IMR-90 (cell line): ENCODE results near the gene ADAMTS3. TPM values are rescaled to one million over a fixed set of nuclear protein-coding genes. Genes with fewer than 3 reads are reported as not detected.

Experiments
- ATAC-seq: fragments of 200-7000 bp; cut with Tn5 transposase; 2 replicates; pipeline ENCODE4 v1.9.1; 2020; ENCODE audit warnings: low read depth, mild to moderate bottlenecking, moderate library complexity
- BruUV-seq: library from RNA; stranded (reverse); fragments of 400-500 nt; replicated peaks from 2 replicates; lab custom pipeline; 2021; lab: Mats Ljungman, UMichigan
- CTCF ChIA-PET: fragments of 300-600 bp; formaldehyde crosslinking; extraction: SDS; loops from one replicate; lab custom pipeline; 2021; ENCODE audit warnings: antibody characterized with exemption; lab: Yijun Ruan, JAX
- POLR2A ChIA-PET: fragments of 300-600 bp; sonication (Branson Sonifier 250); formaldehyde crosslinking; loops from one replicate; lab custom pipeline; 2022; ENCODE audit warnings: antibody characterized with exemption; ENCODE audit not compliant: unreplicated experiment; lab: Charles Lee
- DNase-seq: peaks from one replicate; pipeline ENCODE4 v3.0.0; 2013
- H2AFZ ChIP-seq: replicated peaks from 2 replicates; pipeline ENCODE3; 2013; ENCODE audit warnings: low read length, mild to moderate bottlenecking; ENCODE audit not compliant: poor library complexity
- H2AK5ac ChIP-seq: 2 replicates; pipeline ENCODE4 v1.6.1; 2013; ENCODE audit warnings: low read depth, low read length, inconsistent platforms
- H2AK9ac ChIP-seq: replicated peaks from 2 replicates; pipeline ENCODE3; 2013; ENCODE audit warnings: mild to moderate bottlenecking, low read depth, low read length, moderate library complexity; ENCODE audit not compliant: poor library complexity
- H2BK120ac ChIP-seq: 2 replicates; pipeline ENCODE4 v1.6.1; 2013; ENCODE audit warnings: low read depth, low read length, inconsistent platforms
- H2BK15ac ChIP-seq: 3 replicates; pipeline ENCODE4 v1.6.1; 2013; ENCODE audit warnings: low read depth, low read length, inconsistent platforms
- H2BK20ac ChIP-seq: 2 replicates; pipeline ENCODE4 v1.6.1; 2013; ENCODE audit warnings: low read depth, mild to moderate bottlenecking, inconsistent platforms, low read length, moderate library complexity
- H2BK5ac ChIP-seq: 2 replicates; pipeline ENCODE4 v1.6.1; 2013; ENCODE audit warnings: mild to moderate bottlenecking, low read depth, low read length, inconsistent platforms; ENCODE audit not compliant: poor library complexity, severe bottlenecking
- H3K14ac ChIP-seq: replicated peaks from 2 replicates; pipeline ENCODE4 v1.6.1; 2013; ENCODE audit warnings: low read depth, low read length, inconsistent platforms
- H3K18ac ChIP-seq: 2 replicates; pipeline ENCODE4 v1.6.1; 2013; ENCODE audit warnings: low read depth, low read length, control low read depth
- H3K23ac ChIP-seq: 2 replicates; pipeline ENCODE4 v1.6.1; 2013; ENCODE audit warnings: low read depth, low read length, inconsistent platforms
- H3K27ac ChIP-seq: 2 replicates; pipeline ENCODE4 v1.5.1; 2013; ENCODE audit warnings: mild to moderate bottlenecking, control low read depth, low read length; ENCODE audit not compliant: insufficient read depth
- H3K27me3 ChIP-seq: 2 replicates; pipeline ENCODE4 v1.6.1; 2013; ENCODE audit warnings: low read length; ENCODE audit not compliant: control insufficient read depth, insufficient read depth
- H3K36me3 ChIP-seq: 2 replicates; pipeline ENCODE4 v1.6.1; 2013; ENCODE audit warnings: low read length, mixed read lengths; ENCODE audit not compliant: control insufficient read depth, insufficient read depth
- H3K4ac ChIP-seq: 2 replicates; pipeline ENCODE4 v1.6.1; 2013; ENCODE audit warnings: low read depth, low read length, inconsistent platforms
- H3K4me1 ChIP-seq: 2 replicates; pipeline ENCODE4 v1.6.1; 2013; ENCODE audit warnings: low read length, mixed read lengths; ENCODE audit not compliant: control insufficient read depth, insufficient read depth
- H3K4me2 ChIP-seq: 2 replicates; pipeline ENCODE4 v1.6.1; 2013; ENCODE audit warnings: low read depth, mild to moderate bottlenecking, control low read depth, low read length, moderate library complexity
- H3K4me3 ChIP-seq: 2 replicates; pipeline ENCODE4 v1.5.1; 2013; ENCODE audit warnings: low read depth, mild to moderate bottlenecking, control low read depth, low read length, moderate library complexity; ENCODE audit not compliant: insufficient read depth
- H3K56ac ChIP-seq: 2 replicates; pipeline ENCODE4 v1.6.1; 2013; ENCODE audit warnings: low read length, inconsistent platforms; ENCODE audit not compliant: insufficient read depth; ENCODE audit errors: extremely low read depth
- H3K79me1 ChIP-seq, 2 experiments: 2 replicates each; pipeline ENCODE4 v1.6.1; 2013; ENCODE audit warnings: low read length in 2 of 2, inconsistent platforms in 1 of 2, low read depth in 1 of 2
- H3K9ac ChIP-seq: 2 replicates; pipeline ENCODE4 v1.6.1; 2013; ENCODE audit warnings: low read depth, low read length, control low read depth
- H3K9me1 ChIP-seq: 2 replicates; pipeline ENCODE4 v1.6.1; 2013; ENCODE audit warnings: low read length, inconsistent platforms; ENCODE audit not compliant: insufficient read depth
- H3K9me3 ChIP-seq: 2 replicates; pipeline ENCODE4 v1.6.1; 2013; ENCODE audit warnings: low read length; ENCODE audit not compliant: control insufficient read depth, insufficient read depth
- H4K20me1 ChIP-seq: 2 replicates; pipeline ENCODE4 v1.6.1; 2013; ENCODE audit warnings: low read length, inconsistent platforms; ENCODE audit not compliant: insufficient read depth
- H4K5ac ChIP-seq: 2 replicates; pipeline ENCODE4 v1.6.1; 2013; ENCODE audit warnings: mild to moderate bottlenecking, low read depth, low read length, control low read depth
- H4K8ac ChIP-seq, 2 experiments: 2 replicates each; pipeline ENCODE4 v1.6.1; 2013; ENCODE audit warnings: low read depth in 2 of 2, low read length in 2 of 2, control low read depth in 1 of 2, inconsistent platforms in 1 of 2
- H4K91ac ChIP-seq: 2 replicates; pipeline ENCODE4 v1.6.1; 2013; ENCODE audit warnings: low read depth, low read length, inconsistent platforms; ENCODE audit not compliant: insufficient read depth
- BHLHE40 ChIP-seq: fragments of 150-350 bp; IDR thresholded peaks from 2 replicates; pipeline ENCODE4 v1.6.1; 2016; ENCODE audit warnings: mild to moderate bottlenecking, low read depth, low read length
- CEBPB ChIP-seq: IDR thresholded peaks from 2 replicates; pipeline ENCODE4 v1.6.1; 2012; ENCODE audit warnings: low read depth, low read length, improper control_type of control experiment
- CHD1 ChIP-seq: IDR thresholded peaks from 2 replicates; pipeline ENCODE4 v1.6.1; 2012; ENCODE audit warnings: low read depth, low read length, improper control_type of control experiment
- FOS ChIP-seq: fragments of 150-350 bp; IDR thresholded peaks from 2 replicates; pipeline ENCODE4 v1.6.1; 2016; ENCODE audit warnings: low read depth, low read length
- MAFK ChIP-seq: IDR thresholded peaks from 2 replicates; pipeline ENCODE4 v1.6.1; 2012; ENCODE audit warnings: low read depth, low read length, improper control_type of control experiment
- MAZ ChIP-seq: IDR thresholded peaks from 2 replicates; pipeline ENCODE4 v1.6.1; 2012; ENCODE audit warnings: low read depth, mild to moderate bottlenecking, low read length, improper control_type of control experiment, moderate library complexity, borderline replicate concordance
- MXI1 ChIP-seq: IDR thresholded peaks from 2 replicates; pipeline ENCODE4 v1.6.1; 2012; ENCODE audit warnings: low read depth, mild to moderate bottlenecking, low read length, moderate library complexity, borderline replicate concordance
- NFE2L2 ChIP-seq: fragments of 150-350 bp; IDR thresholded peaks from 2 replicates; pipeline ENCODE4 v1.6.1; 2016; ENCODE audit warnings: low read depth, mild to moderate bottlenecking, low read length
- POLR2A ChIP-seq: IDR thresholded peaks from 2 replicates; pipeline ENCODE4 v1.6.1; 2012; ENCODE audit warnings: mild to moderate bottlenecking, low read depth, low read length
- RAD21 ChIP-seq: IDR thresholded peaks from 2 replicates; pipeline ENCODE4 v1.6.1; 2012; ENCODE audit warnings: low read length, improper control_type of control experiment
- RCOR1 ChIP-seq: IDR thresholded peaks from 2 replicates; pipeline ENCODE4 v1.6.1; 2012; ENCODE audit warnings: mild to moderate bottlenecking, low read length, improper control_type of control experiment; ENCODE audit not compliant: insufficient replicate concordance
- RFX5 ChIP-seq: IDR thresholded peaks from 2 replicates; pipeline ENCODE4 v1.8.0; 2012; ENCODE audit warnings: low read depth, mild to moderate bottlenecking, low read length, moderate library complexity
- SMC3 ChIP-seq: fragments of 150-350 bp; IDR thresholded peaks from 2 replicates; pipeline ENCODE4 v1.6.1; 2016; ENCODE audit warnings: low read depth, mild to moderate bottlenecking, antibody characterized with exemption, low read length, moderate library complexity
- WGBS, 2 experiments: methylation state at CpG; one replicate each; pipeline versions ENCODE4 v1.1.5 to v1.1.7; 2013; ENCODE audit warnings: missing lambda C conversion rate in 2 of 2; ENCODE audit not compliant: insufficient read length in 1 of 2; ENCODE audit errors: extremely low coverage in 2 of 2; 5-methylcytosine and 5-hydroxymethylcytosine counted together
- dilution Hi-C: fragments of 300-500 bp; cut with HindIII; formaldehyde crosslinking; loops from one replicate; pipeline ENCODE4 v1.14.3; 2018; ENCODE audit warnings: low sequenced_read_pairs; ENCODE audit not compliant: unreplicated experiment
- in situ Hi-C: fragments of 300-500 bp; cut with MboI; formaldehyde crosslinking; loops from 3 replicates; pipeline ENCODE4 v1.14.3; 2019; ENCODE audit warnings: low sequenced_read_pairs, inconsistent platforms, mixed read lengths
- intact Hi-C: fragments of 100-400 bp; cut with micrococcal nuclease; formaldehyde crosslinking; loops from 2 replicates; pipeline ENCODE4 v1.10.0; 2022
- polyA plus RNA-seq, 3 experiments: library from polyadenylated mRNA; depleted of rRNA; stranded (reverse); fragments of >200 nt; gene quantifications; 2 replicates each; pipeline ENCODE4 v1.2.3, GENCODE V29; 2012; ENCODE audit warnings: low replicate concordance in 1 of 3
- total RNA-seq: library from RNA; depleted of rRNA; stranded (reverse); fragments of >200 nt; gene quantifications from 2 replicates; pipeline ENCODE4 v1.2.3, GENCODE V29; 2012
- TF ChIP-seq, protein P1 (sequence below): fragments of 150-350 bp; IDR thresholded peaks from 2 replicates; pipeline ENCODE4 v1.6.1; 2017; ENCODE audit warnings: mild to moderate bottlenecking, antibody characterized with exemption, low read length, low read depth
- TF ChIP-seq, protein P2 (sequence below): fragments of 150-350 bp; IDR thresholded peaks from 2 replicates; pipeline ENCODE4 v1.6.1; 2016; ENCODE audit warnings: low read depth, mild to moderate bottlenecking, low read length, moderate library complexity, borderline replicate concordance
- TF ChIP-seq, protein P3 (sequence below): conservative IDR thresholded peaks from 2 replicates; pipeline ENCODE4 v1.5.1; 2012; ENCODE audit warnings: mild to moderate bottlenecking, low read depth, low read length, improper control_type of control experiment

ADAMTS3 gene
- total and polyA plus RNA-seq, 2 of the 4 experiments (the other 2 are of a cell fraction) = 0.68 to 2.9 TPM

DNA sequence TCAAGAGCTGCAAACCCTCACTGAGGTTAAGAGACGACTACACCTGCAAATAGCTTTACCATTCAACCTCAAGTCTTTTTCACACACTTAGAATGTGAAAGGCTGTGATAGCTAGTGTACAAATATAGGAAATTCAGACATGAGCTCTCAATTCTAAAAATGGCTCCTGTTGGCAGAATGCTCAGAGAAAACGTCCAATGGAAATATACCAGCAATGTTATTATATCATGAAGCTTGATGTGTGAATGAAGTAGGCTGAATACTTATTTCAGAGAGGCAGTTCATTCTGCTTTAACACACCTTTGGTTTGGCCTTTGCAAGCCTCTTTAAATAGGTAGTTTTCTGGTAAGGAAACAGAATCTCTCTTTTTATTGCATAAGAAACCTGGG is 227.6 kb downstream of the ADAMTS3 start:
- Histone ChIP-seq H3K4ac (no peak overlapping the region), H2BK15ac (no peak overlapping the region), H3K79me1 (no peaks in the 10 kb centered on the region), H3K14ac (no peak overlapping the region), H2BK20ac (no peak overlapping the region), H3K4me1 (no peaks in the 10 kb centered on the region), H3K9ac (no peak overlapping the region), H3K9me3 (no peaks in the 10 kb centered on the region), H2AK5ac (no peak overlapping the region), H2AK9ac (no peak overlapping the region), H2AFZ (no peak overlapping the region), H3K36me3 (no peaks in the 10 kb centered on the region), H3K56ac (no peak overlapping the region), H3K4me3 (no peak overlapping the region), H4K20me1 (no peaks in the 10 kb centered on the region), H3K27me3 (no peaks in the 10 kb centered on the region), H3K27ac (no peak overlapping the region), H4K91ac (no peak overlapping the region), H2BK120ac (no peak overlapping the region), H3K9me1 (no peaks in the 10 kb centered on the region), H3K4me2 (no peak overlapping the region), H3K23ac (no peak overlapping the region), H2BK5ac (no peak overlapping the region), H4K5ac (no peak overlapping the region), H3K18ac (no peak overlapping the region), H4K8ac (no peak overlapping the region)
- ChIA-PET CTCF (interaction anchor here (1.3 kb wide), 2 partner anchors 10 to 14 kb away, joined by 3 to 5 read pairs; no protein-coding TSS in a partner anchor), POLR2A (no interaction called here)
- dilution Hi-C loops = no loop called here
- no TSS peak for BruUV-seq
- ATAC-seq (no peak), DNase-seq (no peak)
- no CpG with 5 or more reads among the region's 2 CpGs for WGBS, 2 experiments
- intact Hi-C loops = no loop called here
- TF ChIP-seq, protein P1, sequence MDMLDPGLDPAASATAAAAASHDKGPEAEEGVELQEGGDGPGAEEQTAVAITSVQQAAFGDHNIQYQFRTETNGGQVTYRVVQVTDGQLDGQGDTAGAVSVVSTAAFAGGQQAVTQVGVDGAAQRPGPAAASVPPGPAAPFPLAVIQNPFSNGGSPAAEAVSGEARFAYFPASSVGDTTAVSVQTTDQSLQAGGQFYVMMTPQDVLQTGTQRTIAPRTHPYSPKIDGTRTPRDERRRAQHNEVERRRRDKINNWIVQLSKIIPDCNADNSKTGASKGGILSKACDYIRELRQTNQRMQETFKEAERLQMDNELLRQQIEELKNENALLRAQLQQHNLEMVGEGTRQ = no peak
- TF ChIP-seq MAZ (no peak), NFE2L2 (no peak), FOS (no peak), RAD21 (no peak), RCOR1 (no peak), MXI1 (no peak), CEBPB (no peak), CHD1 (no peak), POLR2A (no peak), MAFK (no peak), BHLHE40 (no peak), SMC3 (no peak), RFX5 (no peak)
- TF ChIP-seq, protein P2, sequence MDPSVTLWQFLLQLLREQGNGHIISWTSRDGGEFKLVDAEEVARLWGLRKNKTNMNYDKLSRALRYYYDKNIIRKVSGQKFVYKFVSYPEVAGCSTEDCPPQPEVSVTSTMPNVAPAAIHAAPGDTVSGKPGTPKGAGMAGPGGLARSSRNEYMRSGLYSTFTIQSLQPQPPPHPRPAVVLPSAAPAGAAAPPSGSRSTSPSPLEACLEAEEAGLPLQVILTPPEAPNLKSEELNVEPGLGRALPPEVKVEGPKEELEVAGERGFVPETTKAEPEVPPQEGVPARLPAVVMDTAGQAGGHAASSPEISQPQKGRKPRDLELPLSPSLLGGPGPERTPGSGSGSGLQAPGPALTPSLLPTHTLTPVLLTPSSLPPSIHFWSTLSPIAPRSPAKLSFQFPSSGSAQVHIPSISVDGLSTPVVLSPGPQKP = no peak
- TF ChIP-seq, protein P3, sequence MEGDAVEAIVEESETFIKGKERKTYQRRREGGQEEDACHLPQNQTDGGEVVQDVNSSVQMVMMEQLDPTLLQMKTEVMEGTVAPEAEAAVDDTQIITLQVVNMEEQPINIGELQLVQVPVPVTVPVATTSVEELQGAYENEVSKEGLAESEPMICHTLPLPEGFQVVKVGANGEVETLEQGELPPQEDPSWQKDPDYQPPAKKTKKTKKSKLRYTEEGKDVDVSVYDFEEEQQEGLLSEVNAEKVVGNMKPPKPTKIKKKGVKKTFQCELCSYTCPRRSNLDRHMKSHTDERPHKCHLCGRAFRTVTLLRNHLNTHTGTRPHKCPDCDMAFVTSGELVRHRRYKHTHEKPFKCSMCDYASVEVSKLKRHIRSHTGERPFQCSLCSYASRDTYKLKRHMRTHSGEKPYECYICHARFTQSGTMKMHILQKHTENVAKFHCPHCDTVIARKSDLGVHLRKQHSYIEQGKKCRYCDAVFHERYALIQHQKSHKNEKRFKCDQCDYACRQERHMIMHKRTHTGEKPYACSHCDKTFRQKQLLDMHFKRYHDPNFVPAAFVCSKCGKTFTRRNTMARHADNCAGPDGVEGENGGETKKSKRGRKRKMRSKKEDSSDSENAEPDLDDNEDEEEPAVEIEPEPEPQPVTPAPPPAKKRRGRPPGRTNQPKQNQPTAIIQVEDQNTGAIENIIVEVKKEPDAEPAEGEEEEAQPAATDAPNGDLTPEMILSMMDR = no peak
- in situ Hi-C loops = no loop called here
